EL (cell line): ENCODE data around the gene TAF3.
"Not testable (repeated sequence)": the region's sequence is repeated elsewhere in the genome, so short reads cannot be mapped to it uniquely, and the experiment has no call there.

ENCODE experiments used
- DNase-seq: peaks from one replicate; pipeline ENCODE4 v3.0.0-alpha.2; 2016

TAF3 gene

DNA sequence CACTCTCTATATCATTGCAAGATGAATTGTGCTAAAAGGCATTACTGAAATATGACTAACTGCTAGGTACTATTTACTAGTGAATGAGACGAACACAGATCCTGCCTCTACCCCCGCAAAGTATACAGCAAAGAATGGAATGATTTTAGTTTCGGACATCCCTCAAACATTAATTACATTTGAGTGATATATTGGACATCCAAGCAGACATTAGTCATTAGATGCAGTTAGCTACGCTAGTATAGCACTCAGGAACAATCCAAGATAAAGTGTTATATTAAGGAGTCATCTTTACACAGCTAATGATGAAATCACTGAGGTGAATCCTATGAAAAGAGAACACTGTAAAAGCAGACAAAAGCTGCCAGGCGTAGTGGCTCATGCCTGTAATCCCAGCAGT lies 7.3 kb upstream of the TAF3 start:
- DNase-seq: no peak

- not testable (repeated sequence) for DNase-seq
Measured at GRCh38 chr10:7811743-7812142, 6.6 kb upstream of the TAF3 start.

DNA sequence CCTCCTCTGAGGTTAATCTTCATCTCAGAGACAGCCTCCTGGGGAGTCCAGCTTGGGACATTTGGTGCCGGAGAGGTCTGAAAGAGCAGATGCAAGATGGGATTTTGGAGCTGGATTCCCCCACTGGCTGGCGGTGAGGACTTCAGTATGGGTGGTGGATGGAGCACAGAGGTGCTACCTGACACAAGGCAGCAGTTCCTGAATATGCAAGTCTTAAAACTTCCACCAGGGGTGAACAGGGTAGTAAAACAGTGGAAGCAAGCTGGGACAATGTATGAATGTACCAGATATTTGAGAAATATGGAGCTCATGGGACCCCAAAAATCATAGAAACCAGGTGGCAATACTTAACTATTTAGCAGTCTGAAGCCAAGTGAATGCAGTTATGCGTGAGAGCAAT lies 4.8 kb upstream of the TAF3 start:
- DNase-seq: no peak

GRCh38 chr10:7817576-7817975 lies 729 bp upstream of the TAF3 start:
- no peak for DNase-seq

DNA sequence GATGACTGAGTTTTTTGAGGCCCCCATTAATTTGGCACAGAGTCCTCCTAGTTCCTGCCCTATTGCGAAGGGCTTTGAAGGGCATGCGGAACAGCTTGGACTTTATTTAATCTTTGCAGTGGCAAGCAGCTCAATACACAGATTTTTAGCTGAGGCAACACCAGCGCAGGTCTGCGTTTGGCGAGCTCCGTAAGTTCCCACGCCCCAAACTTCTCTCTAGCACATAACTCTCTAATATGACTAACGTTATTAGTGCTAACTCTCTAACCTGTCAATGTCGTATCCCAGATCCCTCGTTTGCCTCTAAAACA lies 366 bp upstream of the TAF3 start:
- DNase-seq: peak; percentile 7

- peak; percentile 57 for DNase-seq
Measured at GRCh38 chr10:7819121-7819460, 786 bp downstream of the TAF3 start.

- DNase-seq: no peak
Measured at GRCh38 chr10:7824251-7824650, 5.9 kb downstream of the TAF3 start.

GRCh38 chr10:7826971-7827370 lies 8.7 kb downstream of the TAF3 start:
- peak; percentile 63 for DNase-seq

- no peak for DNase-seq
Measured at GRCh38 chr10:7829289-7829834, 11.1 kb downstream of the TAF3 start.

DNA sequence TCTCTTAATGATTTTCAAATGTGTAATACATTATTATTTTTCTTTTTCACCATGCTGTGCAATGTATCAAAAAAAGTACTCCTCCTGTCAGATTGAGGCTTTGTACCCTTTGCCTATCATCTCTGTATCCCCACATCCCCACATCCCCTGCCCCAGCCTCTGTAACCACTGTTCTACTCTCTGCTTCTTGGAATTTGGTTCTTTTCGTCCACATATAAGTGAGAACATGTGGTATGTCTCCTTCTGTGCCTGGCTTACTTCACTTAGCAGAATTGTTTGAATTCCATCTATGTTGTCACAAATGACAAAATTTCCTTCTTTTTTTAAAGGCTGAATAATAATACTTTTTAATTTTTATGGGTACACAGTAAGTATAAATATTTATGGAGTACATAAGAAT lies 13.8 kb downstream of the TAF3 start:
- DNase-seq: no peak

GRCh38 chr10:7833210-7833609 lies 14.9 kb downstream of the TAF3 start:
- no peak for DNase-seq

DNA sequence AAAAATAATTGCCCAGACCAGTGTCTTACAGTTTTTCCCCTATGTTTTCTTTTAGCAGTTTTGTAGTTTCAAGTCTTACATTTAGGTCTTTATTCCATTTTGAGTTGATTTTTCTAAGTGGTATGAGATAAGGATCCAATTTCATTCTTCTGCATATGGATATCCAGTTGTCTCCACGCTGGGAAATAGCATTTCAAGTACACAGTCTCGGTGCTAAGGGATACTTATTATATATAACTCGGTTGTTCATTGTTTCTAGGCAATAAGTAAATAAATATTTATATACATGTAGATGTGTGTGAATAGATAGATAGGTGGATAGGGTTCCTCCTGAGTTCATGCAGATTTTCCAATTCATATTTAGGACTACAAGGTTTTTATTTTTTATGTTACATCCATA lies 16.0 kb downstream of the TAF3 start:
- no peak for DNase-seq

DNA sequence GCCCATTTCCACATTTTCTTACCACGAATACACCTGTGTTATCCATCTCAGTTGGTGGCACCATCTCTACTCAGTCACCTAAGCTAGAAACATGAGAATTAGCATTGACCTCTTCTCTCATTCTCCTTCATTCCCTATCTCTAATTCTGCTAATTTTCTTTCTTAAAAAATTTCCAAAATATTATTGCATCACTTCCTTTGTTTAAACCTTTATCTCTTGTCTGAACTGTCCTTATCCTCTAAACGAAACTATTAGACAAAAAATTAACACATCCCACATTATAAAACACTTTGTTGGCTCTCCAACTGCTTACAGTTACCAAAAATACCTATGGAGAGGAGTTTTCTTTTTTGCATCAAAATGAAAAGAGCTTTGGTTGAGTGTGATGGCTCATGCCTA lies 18.3 kb downstream of the TAF3 start:
- DNase-seq: no peak

- no peak for DNase-seq
Measured at GRCh38 chr10:7846591-7846990, 28.3 kb downstream of the TAF3 start.

DNA sequence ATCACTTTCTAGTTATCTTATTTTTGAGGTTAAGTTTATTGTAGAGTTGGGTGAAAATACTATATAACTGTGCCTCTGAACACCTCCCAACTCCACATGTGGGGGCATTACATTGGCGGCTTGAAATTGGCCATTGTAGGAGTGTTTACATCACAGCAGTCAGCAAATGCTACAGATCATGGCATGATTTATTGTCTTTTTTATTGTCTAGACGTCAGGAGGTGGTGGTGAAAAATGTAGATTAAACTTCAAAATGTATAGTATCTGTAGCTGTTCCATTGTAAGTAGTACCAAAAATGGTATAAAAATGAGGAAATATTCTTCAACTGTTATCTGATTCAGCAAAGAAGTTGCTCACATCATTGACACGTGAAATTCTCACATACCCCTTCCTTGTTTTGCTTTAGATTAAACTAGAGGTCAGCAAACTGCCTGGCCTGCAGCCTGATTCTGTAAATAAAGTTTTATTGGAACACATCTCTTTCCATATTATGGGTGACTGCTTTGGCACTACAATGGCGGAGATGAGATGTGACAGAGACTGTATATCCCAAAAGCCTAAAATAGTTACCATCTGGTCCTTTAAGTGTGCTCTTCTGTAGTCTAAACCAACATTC lies 35.0 kb downstream of the TAF3 start:
- no peak for DNase-seq

DNA sequence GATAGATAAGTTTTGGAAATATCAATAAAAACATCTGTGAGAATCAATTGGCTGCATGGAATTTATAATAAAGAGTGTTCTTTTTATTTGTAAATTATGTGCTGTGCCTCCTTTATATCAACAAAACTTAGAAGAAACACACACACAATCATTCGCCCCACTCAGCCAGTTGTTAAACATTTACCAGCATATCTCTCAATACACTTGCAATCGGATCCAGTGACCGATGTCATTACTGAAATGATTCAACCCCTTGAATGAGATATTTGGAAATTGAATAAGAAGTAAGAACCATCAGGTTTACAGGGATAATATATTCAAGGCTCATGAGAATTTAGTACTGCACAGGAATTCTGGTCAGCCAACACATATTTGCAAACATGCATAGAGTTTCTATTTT lies 35.6 kb downstream of the TAF3 start:
- DNase-seq: no peak

DNA sequence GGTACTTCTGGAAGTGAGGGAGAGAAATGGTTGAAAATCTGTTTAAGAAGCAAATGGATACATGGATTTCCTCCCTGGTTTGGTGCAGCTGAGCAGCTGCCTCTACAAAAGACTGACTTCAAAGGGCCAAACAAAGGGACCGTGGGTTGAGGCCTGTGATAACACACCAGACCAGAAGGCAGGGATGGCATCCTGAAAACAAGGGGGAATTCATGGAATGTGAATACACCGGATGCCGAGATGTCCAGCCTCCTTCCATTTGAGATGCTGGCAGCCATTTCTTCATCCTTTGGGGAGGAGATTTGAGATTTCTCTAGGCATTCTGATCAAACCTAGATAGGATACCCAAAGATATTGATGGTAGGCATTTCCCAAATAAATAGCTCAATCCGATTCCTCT lies 36.9 kb downstream of the TAF3 start:
- DNase-seq: no peak

GRCh38 chr10:7856678-7857077 lies 38.4 kb downstream of the TAF3 start:
- DNase-seq: no peak

- no peak for DNase-seq
Measured at GRCh38 chr10:7857262-7857661, 39.0 kb downstream of the TAF3 start.

DNA sequence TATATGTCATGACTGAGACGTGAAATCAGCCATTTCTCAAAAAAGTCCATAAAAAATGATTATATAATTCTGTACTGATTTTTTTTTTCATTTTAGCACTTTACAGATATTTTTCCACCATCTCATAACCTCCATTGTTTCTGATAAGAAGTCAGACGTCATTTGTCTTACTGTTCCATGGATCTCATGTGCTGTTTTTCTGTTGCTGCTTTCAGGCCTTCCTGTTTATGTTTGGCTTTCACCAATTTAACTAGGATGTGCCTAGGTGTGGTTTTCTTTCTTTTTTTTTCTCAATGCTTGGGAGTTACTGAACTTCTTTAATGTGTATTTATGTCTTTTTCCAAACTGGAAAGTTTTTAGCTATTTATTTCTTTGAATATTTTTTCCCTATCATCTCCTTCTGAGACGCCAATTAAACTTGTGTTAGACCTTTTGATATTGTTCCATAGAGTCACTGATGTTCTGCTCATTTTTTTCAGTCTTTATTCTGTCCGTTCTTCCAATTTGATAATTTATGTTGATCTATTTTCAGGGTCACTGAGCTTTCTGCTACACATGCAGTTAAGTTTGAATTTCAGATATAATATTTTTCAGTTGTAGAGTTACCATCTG lies 43.3 kb downstream of the TAF3 start:
- no peak for DNase-seq

- no peak for DNase-seq
Measured at GRCh38 chr10:7862121-7862514, 43.8 kb downstream of the TAF3 start.

DNA sequence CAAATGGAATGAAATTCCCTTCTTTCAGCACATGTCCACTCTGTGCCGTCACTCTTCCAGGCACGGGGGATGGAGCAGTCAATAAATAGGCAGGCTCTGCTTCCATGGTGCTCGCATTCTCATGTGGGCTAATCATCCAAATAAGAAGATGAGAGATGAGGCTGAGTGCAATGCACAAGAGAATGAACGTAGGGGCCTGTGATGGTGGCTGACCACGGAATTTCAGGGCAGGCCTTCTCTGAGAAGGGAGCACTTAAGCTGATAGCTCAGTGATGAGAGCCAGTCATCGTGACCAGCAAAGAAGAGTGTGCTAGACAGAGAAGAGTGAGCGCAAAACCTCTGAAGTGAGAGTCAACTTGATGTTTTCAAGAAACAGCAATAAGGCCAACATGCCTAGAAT lies 47.9 kb downstream of the TAF3 start:
- DNase-seq: no peak

DNA sequence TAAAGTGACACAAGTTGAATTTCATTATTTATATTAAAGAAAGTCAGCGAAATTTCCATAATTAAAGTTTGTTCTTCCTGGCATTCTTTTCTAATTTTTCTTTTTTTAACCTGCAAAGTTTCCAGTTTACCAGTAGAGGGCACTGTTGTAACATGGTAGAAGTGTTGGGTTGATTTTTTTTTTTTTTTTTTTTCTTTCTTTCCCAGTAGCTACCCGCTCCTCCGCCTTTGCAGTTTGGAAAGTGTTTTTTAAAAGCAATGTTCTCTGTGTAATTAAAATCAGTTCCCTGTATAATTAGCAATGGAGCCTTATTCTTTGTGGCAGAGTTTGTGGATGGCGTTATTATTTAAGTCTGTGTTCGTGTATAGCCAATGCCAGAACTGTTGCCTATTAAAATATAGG lies 53.7 kb downstream of the TAF3 start:
- DNase-seq: peak; percentile 28

GRCh38 chr10:7874864-7875263 lies 56.6 kb downstream of the TAF3 start:
- DNase-seq: no peak

DNA sequence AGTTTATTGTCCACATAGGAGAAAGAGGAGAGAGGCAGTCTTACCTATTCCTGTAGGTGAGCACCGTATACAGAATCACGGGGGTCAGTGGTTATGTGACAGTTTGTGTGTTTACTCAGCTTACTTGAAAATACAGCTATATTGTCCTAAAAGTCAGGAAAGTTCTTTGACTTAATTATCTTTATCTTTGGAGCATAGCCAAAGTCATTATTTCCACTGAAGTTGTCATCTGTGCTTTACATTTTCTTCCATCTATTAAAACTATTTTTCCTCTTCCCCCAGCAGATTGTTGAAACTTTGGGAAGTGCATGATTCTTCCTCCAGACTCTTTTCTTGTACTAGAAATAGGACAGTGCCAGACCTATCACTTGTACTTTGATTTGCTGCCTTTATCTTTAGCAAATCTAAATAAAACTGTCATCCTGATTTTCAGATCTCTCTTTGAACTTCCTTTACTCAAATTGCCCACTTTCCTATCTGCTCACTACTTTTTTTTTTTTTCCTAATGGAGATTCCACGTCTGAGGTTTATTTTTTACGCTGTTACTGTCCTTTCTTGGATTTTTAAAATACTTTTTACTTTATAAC lies 58.3 kb downstream of the TAF3 start:
- DNase-seq: no peak
